GM18526 (cell line): Measurements from ENCODE around the gene MICAL2.

Experiments used
- POLR2A ChIP-seq: IDR thresholded peaks from 3 replicates; pipeline ENCODE4 v1.6.1; 2011; ENCODE audit not compliant: insufficient read length; ENCODE audit errors: extremely low read depth

The MICAL2 gene

DNA sequence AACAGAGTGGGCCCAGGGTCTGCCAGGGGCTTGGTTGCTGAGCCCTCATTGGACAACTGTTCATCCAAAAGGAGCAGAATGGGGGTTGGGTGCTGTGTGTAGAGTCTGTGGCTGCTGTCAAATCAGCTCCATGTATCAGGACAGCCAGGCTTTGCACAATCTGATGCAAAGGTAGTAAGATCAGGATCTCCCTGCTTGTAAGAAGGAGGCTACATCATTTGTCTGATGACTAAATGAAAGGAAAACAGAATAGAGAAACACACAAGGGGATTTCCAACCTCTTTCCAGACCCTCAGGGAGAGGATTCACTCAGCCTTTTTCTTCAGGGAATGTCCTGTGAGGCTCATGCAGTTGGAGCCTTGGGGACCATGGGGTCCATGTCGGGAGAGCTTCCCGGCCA lies 7.2 kb downstream of the MICAL2 start:
- no peak for TF ChIP-seq POLR2A

DNA sequence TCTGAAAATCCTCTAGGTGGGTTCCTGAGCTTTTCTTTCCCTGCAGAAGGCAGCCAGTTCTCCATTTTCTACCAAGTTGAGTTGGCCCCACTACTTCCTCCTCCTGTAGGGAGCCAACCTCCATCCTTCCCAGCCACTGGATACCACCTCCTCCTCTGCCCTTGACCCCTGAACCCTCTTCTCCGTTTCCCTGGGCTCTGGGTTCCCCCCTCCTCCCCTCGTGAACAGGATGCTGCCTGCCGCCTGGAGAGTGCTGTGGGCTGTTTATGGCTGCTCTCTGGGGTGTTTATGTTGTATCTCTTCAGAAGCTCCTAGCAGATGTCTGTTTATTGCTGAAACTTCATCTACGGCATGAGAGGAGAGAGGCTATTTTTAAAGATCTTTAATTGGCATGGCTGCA lies 8.6 kb downstream of the MICAL2 start:
- TF ChIP-seq POLR2A: no peak

DNA sequence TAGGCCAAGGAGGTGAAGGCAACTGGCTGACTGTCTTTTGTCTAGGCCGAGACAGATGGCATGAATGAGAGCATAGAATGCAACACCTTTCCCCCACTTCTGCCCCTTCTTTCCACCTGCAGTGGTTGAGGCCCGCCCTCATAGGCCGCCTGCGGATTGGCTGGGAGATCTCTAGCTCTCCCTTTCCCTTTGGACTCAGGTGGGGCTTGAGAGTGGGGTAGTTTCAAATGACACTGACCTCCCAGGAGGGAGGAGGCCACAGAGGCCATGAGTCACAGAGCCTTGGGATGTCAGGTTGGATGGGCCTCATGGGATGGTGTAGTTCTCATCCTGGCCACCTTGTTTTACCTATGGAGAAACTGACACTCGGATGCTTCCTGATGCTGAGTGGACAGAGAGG lies 9.1 kb downstream of the MICAL2 start:
- TF ChIP-seq POLR2A: no peak

DNA sequence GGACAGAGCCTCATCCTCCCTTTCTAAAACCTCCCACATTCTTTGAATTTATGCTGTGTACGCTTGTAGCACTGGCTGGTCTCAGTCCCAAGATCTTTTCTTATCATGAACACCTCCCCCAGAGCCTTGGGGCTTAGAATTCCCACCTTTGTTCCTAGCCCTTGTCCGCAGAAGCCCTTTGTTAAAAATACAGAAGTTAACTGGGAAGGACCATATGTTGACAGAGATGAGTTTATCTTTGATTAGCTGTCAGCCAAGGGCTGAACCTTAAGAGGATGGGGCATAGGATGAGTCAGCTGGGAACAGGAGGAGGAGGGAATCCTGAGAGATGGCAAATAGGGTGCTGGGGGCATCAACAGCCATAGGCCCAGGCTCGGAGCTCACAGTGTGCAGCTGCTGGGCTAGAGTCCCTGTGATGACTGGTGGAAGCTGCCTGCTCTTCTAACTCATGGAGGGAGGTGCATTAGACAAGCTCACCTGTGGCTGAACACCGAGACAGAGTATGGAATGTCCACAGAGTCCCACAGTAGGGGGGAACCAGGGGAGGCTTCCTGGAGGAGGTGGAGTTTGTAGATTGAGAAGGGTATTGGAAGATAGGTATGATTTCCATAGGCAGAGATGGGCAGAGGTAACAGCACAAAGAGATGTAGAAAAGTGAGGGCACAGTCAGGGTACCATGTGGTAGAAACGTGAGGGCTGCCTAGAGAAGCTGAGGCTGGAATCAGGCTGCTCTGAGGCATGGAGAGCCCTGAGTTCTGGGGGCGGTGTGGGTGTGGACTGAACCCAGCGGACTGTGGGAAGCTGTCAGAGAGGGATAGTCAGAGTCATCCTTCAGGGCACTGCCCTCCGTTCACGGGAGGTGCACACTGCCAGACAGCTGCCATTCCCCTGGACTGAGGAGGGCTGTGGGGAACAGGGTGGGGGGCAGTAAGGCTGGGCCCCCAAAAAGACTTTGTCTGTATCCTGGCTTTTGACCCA lies 9.9 kb downstream of the MICAL2 start:
- TF ChIP-seq POLR2A: no peak

DNA sequence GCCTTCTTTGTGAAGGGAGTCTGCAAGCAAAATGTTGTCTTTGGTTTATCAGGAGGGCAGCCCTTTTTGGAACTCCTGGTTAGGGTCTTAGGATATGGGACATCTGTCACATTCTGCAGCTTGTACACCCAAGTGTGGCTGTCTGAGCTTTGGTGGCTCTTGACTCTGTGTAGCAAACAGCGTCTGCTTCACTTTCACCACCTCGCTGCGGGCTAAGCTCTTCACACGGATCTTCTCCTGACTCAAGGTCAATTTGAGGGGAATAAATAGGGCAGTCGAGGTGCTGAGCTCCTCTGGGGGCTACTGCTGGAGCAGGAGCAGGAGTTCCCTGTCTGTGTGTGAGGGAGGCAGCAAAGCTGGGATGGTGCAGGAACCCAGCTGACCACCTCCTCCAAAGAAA lies 10.6 kb downstream of the MICAL2 start:
- no peak for TF ChIP-seq POLR2A

GRCh38 chr11:12121517-12121916 lies 11.1 kb downstream of the MICAL2 start:
- TF ChIP-seq POLR2A: no peak

DNA sequence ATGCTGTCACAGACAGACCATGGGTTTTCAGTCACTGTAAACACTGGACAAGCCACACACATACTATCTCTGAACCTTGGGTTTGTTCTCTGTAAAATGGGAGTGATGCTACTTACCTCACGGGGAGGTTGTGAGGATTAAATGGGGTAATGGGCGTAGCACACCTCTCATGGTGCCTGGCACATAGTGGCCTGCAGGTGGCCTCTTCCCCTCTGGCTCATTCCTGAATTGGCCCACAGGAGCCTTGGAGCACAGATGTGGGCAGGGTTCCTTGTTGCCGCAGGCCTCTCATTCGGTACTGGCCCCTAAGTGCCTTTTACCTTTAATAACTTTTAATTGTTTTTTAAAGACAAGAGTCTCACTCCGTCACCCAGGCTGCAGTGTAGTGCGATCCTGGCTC lies 11.7 kb downstream of the MICAL2 start:
- TF ChIP-seq POLR2A: no peak

DNA sequence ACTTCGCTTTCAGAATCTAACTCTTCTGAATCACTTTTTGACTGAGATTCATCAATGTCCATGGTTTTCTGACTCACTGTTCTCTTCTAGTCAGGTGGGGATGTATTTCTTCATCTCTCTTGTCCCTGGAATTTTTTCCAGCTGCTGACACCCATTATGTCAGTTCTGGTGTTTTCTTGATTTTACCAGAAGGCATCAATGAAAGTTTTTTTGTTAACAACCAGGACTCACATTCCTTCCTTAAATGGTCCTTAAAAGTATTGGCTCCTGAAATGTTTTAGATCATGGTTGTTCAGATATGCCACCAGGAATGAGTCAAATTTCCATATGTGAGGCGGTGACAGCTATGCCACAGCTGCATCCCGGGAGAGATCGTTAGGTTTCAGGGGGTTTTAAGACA lies 12.9 kb downstream of the MICAL2 start:
- TF ChIP-seq POLR2A: no peak

DNA sequence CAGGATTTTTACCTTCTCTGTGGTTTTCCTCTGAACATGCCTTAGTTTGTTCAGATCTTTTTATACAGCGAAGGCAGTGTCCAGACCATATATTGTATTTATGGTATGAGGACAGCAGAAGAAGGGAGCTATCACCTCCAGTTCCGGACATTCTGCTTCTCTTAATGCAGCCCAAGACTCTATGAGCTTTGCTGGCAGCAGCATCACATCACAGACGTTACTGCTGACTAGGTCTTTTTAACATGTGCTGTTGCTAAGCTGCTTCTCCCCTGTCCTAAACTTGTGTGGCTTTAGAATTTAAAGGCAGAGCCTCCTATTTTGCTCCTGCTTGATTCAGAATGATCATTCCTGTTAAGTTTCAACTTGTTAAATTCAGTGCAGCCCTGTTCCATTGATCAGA lies 13.4 kb downstream of the MICAL2 start:
- TF ChIP-seq POLR2A: no peak

DNA sequence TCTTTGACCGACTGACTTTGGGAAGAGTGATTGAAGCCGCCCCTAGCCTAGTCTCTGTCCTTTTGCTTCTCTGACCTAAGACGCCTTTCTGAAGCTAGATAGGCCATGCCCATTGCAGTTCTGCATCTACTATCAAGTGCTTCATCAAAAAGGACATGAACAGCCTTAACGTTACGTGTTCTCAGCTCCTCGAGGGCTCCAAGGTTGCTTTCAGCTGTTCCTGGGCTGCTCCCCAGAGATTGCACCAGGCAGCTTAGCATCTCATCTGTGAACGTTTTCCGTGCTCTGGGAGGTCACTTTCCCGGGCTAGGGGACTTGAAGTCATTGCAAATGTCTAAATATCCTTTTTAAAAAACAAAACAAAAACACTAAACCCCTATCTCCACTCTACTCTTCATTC lies 13.9 kb downstream of the MICAL2 start:
- TF ChIP-seq POLR2A: no peak

GRCh38 chr11:12125609-12126149 lies 15.3 kb downstream of the MICAL2 start:
- no peak for TF ChIP-seq POLR2A

DNA sequence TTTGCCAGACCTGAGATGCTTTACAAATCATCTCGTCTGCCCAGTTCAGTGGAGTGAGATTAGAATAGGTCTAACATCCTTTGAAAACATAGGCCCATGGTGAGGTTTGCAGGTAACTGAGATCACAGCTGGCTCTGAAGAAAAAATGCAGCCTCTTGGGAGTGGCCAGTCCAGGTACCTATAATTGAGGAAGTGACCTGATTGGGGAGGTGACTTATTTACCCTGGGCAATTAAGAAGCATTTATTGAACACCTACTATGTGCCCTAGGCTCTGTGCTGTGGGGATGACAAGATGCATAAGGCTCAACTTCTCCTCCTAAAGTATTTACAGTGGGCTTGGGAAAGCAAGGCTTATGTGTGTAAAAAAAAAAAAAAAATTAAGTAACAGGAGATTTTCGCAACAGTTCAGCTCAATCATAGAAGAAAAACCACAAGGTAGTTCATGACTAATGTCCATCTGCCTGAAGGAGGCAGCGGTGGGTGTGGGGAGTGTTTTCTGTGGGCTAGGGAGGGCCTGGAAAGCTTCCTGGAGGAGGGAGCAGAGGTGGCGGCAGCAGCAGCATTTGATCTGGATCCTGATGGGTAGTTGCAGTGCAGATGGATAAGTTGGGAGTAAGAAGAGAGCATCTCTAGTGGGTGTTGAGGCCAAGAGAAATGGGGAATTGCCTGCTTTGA lies 16.1 kb downstream of the MICAL2 start:
- no peak for TF ChIP-seq POLR2A

GRCh38 chr11:12127206-12127898 lies 17.0 kb downstream of the MICAL2 start:
- no peak for TF ChIP-seq POLR2A

DNA sequence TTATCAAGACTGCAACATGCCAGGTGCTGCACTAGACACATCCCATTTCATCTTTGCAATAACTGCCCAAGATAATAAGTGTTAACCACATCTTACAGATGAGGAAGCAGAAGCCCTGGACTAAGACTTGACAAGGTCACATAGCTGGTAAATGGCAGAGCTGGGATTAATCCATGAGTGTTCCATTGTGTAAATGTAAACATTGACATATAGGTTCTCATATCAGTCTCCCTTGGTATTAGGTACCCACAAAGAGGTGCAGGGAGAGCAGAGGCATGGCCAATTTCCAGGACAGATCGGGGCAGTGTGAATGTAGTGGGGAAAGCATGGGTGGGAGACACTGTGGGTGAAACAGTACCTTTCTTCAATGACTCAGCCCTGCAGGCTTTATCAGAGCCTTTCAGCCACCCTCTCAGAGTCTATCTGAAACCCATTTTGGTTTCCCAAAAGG lies 17.9 kb downstream of the MICAL2 start:
- TF ChIP-seq POLR2A: no peak

DNA sequence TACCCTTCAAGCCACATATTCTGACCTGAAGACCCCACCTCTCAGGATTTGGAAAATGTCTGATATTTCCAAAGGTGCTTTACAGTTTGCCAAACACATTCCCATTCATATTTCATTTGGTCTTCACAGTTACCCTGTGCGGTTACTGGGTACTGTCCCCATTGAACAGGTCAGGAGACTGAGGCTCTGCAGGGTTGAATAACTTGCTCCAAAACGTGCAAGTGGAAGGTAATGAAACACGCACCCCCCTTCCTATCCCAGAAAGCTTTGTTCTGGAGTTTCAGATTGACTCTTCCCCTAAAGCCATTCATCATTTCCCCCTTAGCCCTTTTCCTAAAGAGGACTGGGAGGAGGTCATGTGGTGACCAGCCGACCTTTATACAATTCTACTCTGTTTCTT lies 18.8 kb downstream of the MICAL2 start:
- TF ChIP-seq POLR2A: no peak
